HepG2 (cell line): ENCODE results near the gene ZNF217. TPM values are rescaled to one million over a fixed set of nuclear protein-coding genes. Genes with fewer than 3 reads are reported as not detected.

Source experiments
- CBX2 ChIP-seq, 2 experiments: fragments of 200-600 bp in 1 of 2; sonication (generic); formaldehyde crosslinking in 1 of 2; IDR thresholded peaks; 2 replicates each; pipeline versions ENCODE4 v1.7.0 to v1.8.1; 2018 to 2022; ENCODE audit warnings: low read depth in 2 of 2, low read length in 1 of 2, mild to moderate bottlenecking in 1 of 2, missing genetic modification reagents in 1 of 2
- FOXM1 ChIP-seq: sonication (generic); formaldehyde crosslinking; IDR thresholded peaks from 2 replicates; pipeline ENCODE4 v1.5.0; 2020; ENCODE audit warnings: missing genetic modification reagents
- GTF2F1 ChIP-seq: fragments of 150-350 bp; IDR thresholded peaks from 2 replicates; pipeline ENCODE4 v1.6.1; 2014; ENCODE audit warnings: low read length
- JUND ChIP-seq: sonication (generic); formaldehyde crosslinking; IDR thresholded peaks from 2 replicates; pipeline ENCODE4 v1.8.0; 2022; ENCODE audit warnings: mild to moderate bottlenecking, missing genetic modification reagents
- KAT7 ChIP-seq: IDR thresholded peaks from 2 replicates; pipeline ENCODE4 v1.6.1; 2018; ENCODE audit warnings: borderline replicate concordance, missing compliant biosample characterization
- LCORL ChIP-seq, 2 experiments: fragments of 450-650 bp in 1 of 2; sonication (generic) in 1 of 2; formaldehyde crosslinking in 1 of 2; IDR thresholded peaks; 2 replicates each; pipeline versions ENCODE4 v1.5.0 to v1.6.1; 2017 to 2020; ENCODE audit warnings: antibody characterized with exemption in 1 of 2, missing genetic modification reagents in 1 of 2
- MED13 ChIP-seq: sonication (generic); formaldehyde crosslinking; IDR thresholded peaks from 2 replicates; pipeline ENCODE4 v1.5.0; 2020; ENCODE audit warnings: missing genetic modification reagents
- MTA3 ChIP-seq: sonication (generic); formaldehyde crosslinking; IDR thresholded peaks from 2 replicates; pipeline ENCODE4 v1.4.0; 2020; ENCODE audit warnings: missing genetic modification reagents
- NCOR1 ChIP-seq: fragments of 200-600 bp; sonication (generic); IDR thresholded peaks from 2 replicates; pipeline ENCODE4 v1.7.0; 2017; ENCODE audit warnings: antibody characterized with exemption, low read length, borderline replicate concordance
- RFXAP ChIP-seq: sonication (generic); formaldehyde crosslinking; IDR thresholded peaks from 2 replicates; pipeline ENCODE4 v1.4.0; 2020; ENCODE audit warnings: missing genetic modification reagents, borderline replicate concordance
- SRY ChIP-seq: sonication (generic); formaldehyde crosslinking; IDR thresholded peaks from 2 replicates; pipeline ENCODE4 v1.8.0; 2022; ENCODE audit warnings: mild to moderate bottlenecking, missing genetic modification reagents
- ZNF207 ChIP-seq: fragments of 450-650 bp; IDR thresholded peaks from 2 replicates; pipeline ENCODE4 v1.6.1; 2016; ENCODE audit warnings: antibody characterized with exemption, borderline replicate concordance
- ZNF30 ChIP-seq: sonication (generic); formaldehyde crosslinking; IDR thresholded peaks from 2 replicates; pipeline ENCODE4 v1.5.0; 2020; ENCODE audit warnings: mild to moderate bottlenecking, missing genetic modification reagents
- ZNF331 ChIP-seq: sonication (generic); formaldehyde crosslinking; IDR thresholded peaks from 2 replicates; pipeline ENCODE4 v1.4.0; 2020; ENCODE audit warnings: missing genetic modification reagents
- polyA plus RNA-seq, 8 experiments: library from polyadenylated mRNA; depleted of rRNA in 3 of 8; stranded (reverse) in 7 of 8; unstranded in 1 of 8; fragments of >200 nt; fragmentation: Illumina TruSeq in 4 of 8; extraction: Trizol in 4 of 8; gene quantifications; 2 replicates each; pipeline versions ENCODE4 v1.2.1 to v1.2.3, GENCODE V29; 2011 to 2016; ENCODE audit warnings: low read depth in 4 of 8, missing spikeins in 1 of 8, mixed read lengths in 1 of 8; ENCODE audit not compliant: insufficient read depth in 1 of 8
- total RNA-seq, 5 experiments: library from RNA; depleted of rRNA; stranded (reverse); fragments of >200 nt; fragmentation: Illumina TruSeq; extraction: Trizol; gene quantifications; 2 replicates each; pipeline ENCODE4 v1.2.3, GENCODE V29; 2016; ENCODE audit warnings: low read depth in 1 of 5
- TF ChIP-seq, protein P1 (sequence below): sonication (generic); formaldehyde crosslinking; IDR thresholded peaks from 2 replicates; pipeline ENCODE4 v1.9.0; 2021; ENCODE audit warnings: mild to moderate bottlenecking, missing genetic modification reagents
- TF ChIP-seq, protein P2 (sequence below): IDR thresholded peaks from 2 replicates; pipeline ENCODE4 v1.6.1; 2016; ENCODE audit warnings: mild to moderate bottlenecking
- TF ChIP-seq, protein P3 (sequence below): sonication (generic); formaldehyde crosslinking; IDR thresholded peaks from 2 replicates; pipeline ENCODE4 v1.5.1; 2020; ENCODE audit warnings: missing genetic modification reagents, mild to moderate bottlenecking, borderline replicate concordance
- TF ChIP-seq, protein P4 (sequence below): IDR thresholded peaks from 2 replicates; pipeline ENCODE4 v1.6.1; 2016; ENCODE audit warnings: low read depth, control low read depth

Gene ZNF217
- total and polyA plus RNA-seq, 2 of the 13 experiments (the other 11 are each of a cell fraction or from before 2014, with no cell fraction given), result 22.3 to 29.8 TPM

DNA sequence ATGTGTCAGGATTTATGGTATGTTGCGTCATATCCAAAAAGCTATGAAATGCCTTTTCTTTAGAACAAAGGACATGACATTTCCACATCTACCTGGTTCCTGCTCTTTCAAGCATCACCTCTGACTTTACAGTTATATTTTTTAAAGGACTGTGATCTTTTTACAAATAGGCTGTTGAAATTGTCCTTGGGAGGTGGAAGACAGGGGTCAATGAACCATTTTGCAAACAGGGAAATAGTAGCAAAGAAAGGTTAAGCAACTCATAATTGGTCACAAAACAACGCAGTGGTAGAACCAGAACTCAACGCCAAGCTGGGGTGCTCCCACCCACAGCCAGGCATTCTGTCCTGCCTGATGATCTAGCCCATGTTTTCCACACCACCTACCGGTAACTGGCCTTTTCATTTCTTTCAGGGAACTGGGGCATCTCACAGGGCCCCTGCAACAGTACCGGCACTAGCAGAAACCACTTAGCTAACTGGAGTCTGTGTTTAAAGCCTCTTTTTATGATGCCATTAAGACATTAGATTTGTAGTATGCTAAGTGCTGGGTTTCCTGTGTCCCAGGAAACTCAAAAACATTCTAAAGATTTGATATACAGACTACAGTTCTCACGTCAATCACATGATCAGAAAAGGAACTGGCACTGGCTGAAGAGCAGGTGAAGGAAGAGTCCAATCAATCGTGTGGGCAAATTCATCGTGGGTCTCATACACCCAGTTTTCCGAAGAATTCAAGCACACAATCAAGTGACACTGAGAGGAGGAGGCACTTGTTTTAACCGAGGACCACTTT lies 13.9 kb downstream of the ZNF217 start (continued):
- peak; percentile 95 for TF ChIP-seq LCORL (IDR thresholded peaks at IDR 0.05)
- peak; percentile 98 for TF ChIP-seq LCORL (CRISPR knock-in tag; IDR thresholded peaks at IDR 0.05)
- TF ChIP-seq ZNF30 (CRISPR knock-in tag), result no peak
- no peak for TF ChIP-seq MTA3
- TF ChIP-seq, protein P1, sequence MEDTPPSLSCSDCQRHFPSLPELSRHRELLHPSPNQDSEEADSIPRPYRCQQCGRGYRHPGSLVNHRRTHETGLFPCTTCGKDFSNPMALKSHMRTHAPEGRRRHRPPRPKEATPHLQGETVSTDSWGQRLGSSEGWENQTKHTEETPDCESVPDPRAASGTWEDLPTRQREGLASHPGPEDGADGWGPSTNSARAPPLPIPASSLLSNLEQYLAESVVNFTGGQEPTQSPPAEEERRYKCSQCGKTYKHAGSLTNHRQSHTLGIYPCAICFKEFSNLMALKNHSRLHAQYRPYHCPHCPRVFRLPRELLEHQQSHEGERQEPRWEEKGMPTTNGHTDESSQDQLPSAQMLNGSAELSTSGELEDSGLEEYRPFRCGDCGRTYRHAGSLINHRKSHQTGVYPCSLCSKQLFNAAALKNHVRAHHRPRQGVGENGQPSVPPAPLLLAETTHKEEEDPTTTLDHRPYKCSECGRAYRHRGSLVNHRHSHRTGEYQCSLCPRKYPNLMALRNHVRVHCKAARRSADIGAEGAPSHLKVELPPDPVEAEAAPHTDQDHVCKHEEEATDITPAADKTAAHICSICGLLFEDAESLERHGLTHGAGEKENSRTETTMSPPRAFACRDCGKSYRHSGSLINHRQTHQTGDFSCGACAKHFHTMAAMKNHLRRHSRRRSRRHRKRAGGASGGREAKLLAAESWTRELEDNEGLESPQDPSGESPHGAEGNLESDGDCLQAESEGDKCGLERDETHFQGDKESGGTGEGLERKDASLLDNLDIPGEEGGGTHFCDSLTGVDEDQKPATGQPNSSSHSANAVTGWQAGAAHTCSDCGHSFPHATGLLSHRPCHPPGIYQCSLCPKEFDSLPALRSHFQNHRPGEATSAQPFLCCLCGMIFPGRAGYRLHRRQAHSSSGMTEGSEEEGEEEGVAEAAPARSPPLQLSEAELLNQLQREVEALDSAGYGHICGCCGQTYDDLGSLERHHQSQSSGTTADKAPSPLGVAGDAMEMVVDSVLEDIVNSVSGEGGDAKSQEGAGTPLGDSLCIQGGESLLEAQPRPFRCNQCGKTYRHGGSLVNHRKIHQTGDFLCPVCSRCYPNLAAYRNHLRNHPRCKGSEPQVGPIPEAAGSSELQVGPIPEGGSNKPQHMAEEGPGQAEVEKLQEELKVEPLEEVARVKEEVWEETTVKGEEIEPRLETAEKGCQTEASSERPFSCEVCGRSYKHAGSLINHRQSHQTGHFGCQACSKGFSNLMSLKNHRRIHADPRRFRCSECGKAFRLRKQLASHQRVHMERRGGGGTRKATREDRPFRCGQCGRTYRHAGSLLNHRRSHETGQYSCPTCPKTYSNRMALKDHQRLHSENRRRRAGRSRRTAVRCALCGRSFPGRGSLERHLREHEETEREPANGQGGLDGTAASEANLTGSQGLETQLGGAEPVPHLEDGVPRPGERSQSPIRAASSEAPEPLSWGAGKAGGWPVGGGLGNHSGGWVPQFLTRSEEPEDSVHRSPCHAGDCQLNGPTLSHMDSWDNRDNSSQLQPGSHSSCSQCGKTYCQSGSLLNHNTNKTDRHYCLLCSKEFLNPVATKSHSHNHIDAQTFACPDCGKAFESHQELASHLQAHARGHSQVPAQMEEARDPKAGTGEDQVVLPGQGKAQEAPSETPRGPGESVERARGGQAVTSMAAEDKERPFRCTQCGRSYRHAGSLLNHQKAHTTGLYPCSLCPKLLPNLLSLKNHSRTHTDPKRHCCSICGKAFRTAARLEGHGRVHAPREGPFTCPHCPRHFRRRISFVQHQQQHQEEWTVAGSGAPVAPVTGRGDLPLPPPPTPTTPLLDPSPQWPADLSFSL, result no peak; the same call in 1 of the 2 replicates
- no peak for TF ChIP-seq CBX2 (IDR thresholded peaks at IDR 0.05; ENCODE audit: low read depth, low read length)
- peak; percentile 94; the same call in 1 of the 2 replicates for TF ChIP-seq CBX2 (CRISPR knock-in tag; IDR thresholded peaks at IDR 0.05; ENCODE audit: low read depth)
- peak; percentile 98 for TF ChIP-seq MED13 (CRISPR knock-in tag)
- TF ChIP-seq GTF2F1, result no peak
- peak; percentile 90 for TF ChIP-seq JUND
- no peak for TF ChIP-seq SRY (CRISPR knock-in tag)
- peak; percentile 94 for TF ChIP-seq KAT7 (CRISPR knock-in tag)
- TF ChIP-seq, protein P2, sequence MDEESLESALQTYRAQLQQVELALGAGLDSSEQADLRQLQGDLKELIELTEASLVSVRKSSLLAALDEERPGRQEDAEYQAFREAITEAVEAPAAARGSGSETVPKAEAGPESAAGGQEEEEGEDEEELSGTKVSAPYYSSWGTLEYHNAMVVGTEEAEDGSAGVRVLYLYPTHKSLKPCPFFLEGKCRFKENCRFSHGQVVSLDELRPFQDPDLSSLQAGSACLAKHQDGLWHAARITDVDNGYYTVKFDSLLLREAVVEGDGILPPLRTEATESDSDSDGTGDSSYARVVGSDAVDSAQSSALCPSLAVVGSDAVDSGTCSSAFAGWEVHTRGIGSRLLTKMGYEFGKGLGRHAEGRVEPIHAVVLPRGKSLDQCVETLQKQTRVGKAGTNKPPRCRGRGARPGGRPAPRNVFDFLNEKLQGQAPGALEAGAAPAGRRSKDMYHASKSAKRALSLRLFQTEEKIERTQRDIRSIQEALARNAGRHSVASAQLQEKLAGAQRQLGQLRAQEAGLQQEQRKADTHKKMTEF (CRISPR knock-in tag), result peak; percentile 99
- TF ChIP-seq, protein P3, sequence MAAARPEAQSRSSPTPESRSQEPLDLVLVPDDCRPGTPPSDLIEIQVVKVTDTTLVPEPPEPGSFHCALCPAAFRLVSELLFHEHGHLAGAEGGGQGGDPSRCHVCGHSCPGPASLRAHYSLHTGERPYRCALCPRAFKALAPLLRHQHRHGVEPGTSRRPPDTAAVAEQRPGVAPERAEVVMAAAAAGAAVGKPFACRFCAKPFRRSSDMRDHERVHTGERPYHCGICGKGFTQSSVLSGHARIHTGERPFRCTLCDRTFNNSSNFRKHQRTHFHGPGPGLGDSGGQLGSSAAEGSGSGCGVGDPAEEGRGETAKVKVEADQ (CRISPR knock-in tag), result no peak
- TF ChIP-seq ZNF207, result no peak
- TF ChIP-seq, protein P4, sequence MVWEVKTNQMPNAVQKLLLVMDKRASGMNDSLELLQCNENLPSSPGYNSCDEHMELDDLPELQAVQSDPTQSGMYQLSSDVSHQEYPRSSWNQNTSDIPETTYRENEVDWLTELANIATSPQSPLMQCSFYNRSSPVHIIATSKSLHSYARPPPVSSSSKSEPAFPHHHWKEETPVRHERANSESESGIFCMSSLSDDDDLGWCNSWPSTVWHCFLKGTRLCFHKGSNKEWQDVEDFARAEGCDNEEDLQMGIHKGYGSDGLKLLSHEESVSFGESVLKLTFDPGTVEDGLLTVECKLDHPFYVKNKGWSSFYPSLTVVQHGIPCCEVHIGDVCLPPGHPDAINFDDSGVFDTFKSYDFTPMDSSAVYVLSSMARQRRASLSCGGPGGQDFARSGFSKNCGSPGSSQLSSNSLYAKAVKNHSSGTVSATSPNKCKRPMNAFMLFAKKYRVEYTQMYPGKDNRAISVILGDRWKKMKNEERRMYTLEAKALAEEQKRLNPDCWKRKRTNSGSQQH (CRISPR knock-in tag), result peak; percentile 88
- TF ChIP-seq FOXM1 (CRISPR knock-in tag), result 0 out of 2 replicates have a peak, but pooled peaks have one; percentile 40
- TF ChIP-seq ZNF331 (CRISPR knock-in tag), result peak; percentile 93; the same call in 1 of the 2 replicates
- peak; percentile 85; the same call in 1 of the 2 replicates for TF ChIP-seq RFXAP (CRISPR knock-in tag)
- peak; percentile 98; the same call in 1 of the 2 replicates for TF ChIP-seq NCOR1
